ENCODE measurements around the gene STX7. TPM values are rescaled to one million over a fixed set of nuclear protein-coding genes. Genes with fewer than 3 reads are reported as not detected.

The STX7 gene
- total RNA-seq, 4 donors from 2014 or later = 30.1 to 48.2 (median 33.3) TPM

- intact Hi-C loops (cut with DNase I; ENCODE audit: low total_unique reads) = no loop called here
- H3K4me3 ChIP-seq (ENCODE audit: low read depth, poor library complexity, severe bottlenecking) = no peak overlapping the region
- TF ChIP-seq POLR2A (IDR thresholded peaks at IDR 0.05) (no peak), CTCF (IDR thresholded peaks at IDR 0.05) (no peak)
- 72 to 79% methylated on average over 5 of the region's 5 CpGs for whole genome bisulfite sequencing, 2 donors
- no peak for DNase-seq (ENCODE audit: low spot score in 2 of 2)
Observed at GRCh38 chr6:132524646-132525045, 11.7 kb upstream of the STX7 start.

GRCh38 chr6:132520953-132521352 is 8.0 kb upstream of the STX7 start:
- DNase-seq (ENCODE audit: low spot score in 2 of 2) = no peak
- WGBS, 2 donors = 61 to 69% methylated on average over 2 of the region's 2 CpGs
- no peak overlapping the region for H3K4me3 ChIP-seq (ENCODE audit: low read depth, poor library complexity, severe bottlenecking)
- TF ChIP-seq CTCF (IDR thresholded peaks at IDR 0.05) (no peak), POLR2A (IDR thresholded peaks at IDR 0.05) (no peak)
- intact Hi-C loops (cut with DNase I; ENCODE audit: low total_unique reads) = no loop called here

- no peak for TF ChIP-seq CTCF (IDR thresholded peaks at IDR 0.05)
- 53 to 81% methylated on average over 2 of the region's 2 CpGs for WGBS, 2 donors
- intact Hi-C loops (cut with DNase I; ENCODE audit: low total_unique reads) = no loop called here
- H3K4me3 ChIP-seq (ENCODE audit: low read depth, poor library complexity, severe bottlenecking) = no peak overlapping the region
- no peak for DNase-seq (ENCODE audit: low spot score in 2 of 2)
Observed at GRCh38 chr6:132515386-132515785, 2.5 kb upstream of the STX7 start.

- no peak for TF ChIP-seq POLR2A (IDR thresholded peaks at IDR 0.05)
- no peak for TF ChIP-seq CTCF (IDR thresholded peaks at IDR 0.05)
- DNase-seq (ENCODE audit: low spot score in 2 of 2) = no peak
- intact Hi-C loops (cut with DNase I; ENCODE audit: low total_unique reads) = no loop called here
- WGBS, 2 donors = 44 to 48% methylated on average over 3 of the region's 3 CpGs
- H3K4me3 ChIP-seq (ENCODE audit: low read depth, poor library complexity, severe bottlenecking) = no peak overlapping the region
Observed at GRCh38 chr6:132513831-132514545, 1.1 kb upstream of the STX7 start.

GRCh38 chr6:132512342-132512637 is 626 bp downstream of the STX7 start:
- TF ChIP-seq POLR2A (IDR thresholded peaks at IDR 0.05) (no peak), CTCF (IDR thresholded peaks at IDR 0.05) (no peak)
- H3K4me3 ChIP-seq (ENCODE audit: low read depth, poor library complexity, severe bottlenecking) = peak overlapping the region; percentile 72
- intact Hi-C loops (cut with DNase I; ENCODE audit: low total_unique reads) = no loop called here
- no peak for DNase-seq (ENCODE audit: low spot score in 2 of 2)
- WGBS, 2 donors = 1 to 2% methylated on average over 7 of the region's 7 CpGs

- no peak overlapping the region for H3K4me3 ChIP-seq (ENCODE audit: low read depth, poor library complexity, severe bottlenecking)
- WGBS, 2 donors = 13 to 16% methylated on average over 2 of the region's 2 CpGs
- intact Hi-C loops (cut with DNase I; ENCODE audit: low total_unique reads) = no loop called here
- TF ChIP-seq POLR2A (IDR thresholded peaks at IDR 0.05) (no peak), CTCF (IDR thresholded peaks at IDR 0.05) (no peak)
- no peak for DNase-seq (ENCODE audit: low spot score in 2 of 2)
Observed at GRCh38 chr6:132511831-132512220, 1.1 kb downstream of the STX7 start.
